GM12874 (cell line): ENCODE data around the gene TBC1D14.

ENCODE experiments used
- CTCF ChIP-seq: IDR thresholded peaks from 2 replicates; pipeline ENCODE4 v1.5.1; 2011; ENCODE audit warnings: low read depth, mild to moderate bottlenecking, control low read depth, low read length, moderate library complexity; ENCODE audit not compliant: insufficient read depth

TBC1D14 gene

GRCh38 chr4:6937754-6938153, 28.1 kb downstream of the TBC1D14 start:
- no peak for TF ChIP-seq CTCF

- no peak for TF ChIP-seq CTCF
These were observed 28.6 kb downstream of the TBC1D14 start for GRCh38 chr4:6938237-6938636.

- no peak for TF ChIP-seq CTCF
These were observed 29.1 kb downstream of the TBC1D14 start for GRCh38 chr4:6938647-6939271.

DNA sequence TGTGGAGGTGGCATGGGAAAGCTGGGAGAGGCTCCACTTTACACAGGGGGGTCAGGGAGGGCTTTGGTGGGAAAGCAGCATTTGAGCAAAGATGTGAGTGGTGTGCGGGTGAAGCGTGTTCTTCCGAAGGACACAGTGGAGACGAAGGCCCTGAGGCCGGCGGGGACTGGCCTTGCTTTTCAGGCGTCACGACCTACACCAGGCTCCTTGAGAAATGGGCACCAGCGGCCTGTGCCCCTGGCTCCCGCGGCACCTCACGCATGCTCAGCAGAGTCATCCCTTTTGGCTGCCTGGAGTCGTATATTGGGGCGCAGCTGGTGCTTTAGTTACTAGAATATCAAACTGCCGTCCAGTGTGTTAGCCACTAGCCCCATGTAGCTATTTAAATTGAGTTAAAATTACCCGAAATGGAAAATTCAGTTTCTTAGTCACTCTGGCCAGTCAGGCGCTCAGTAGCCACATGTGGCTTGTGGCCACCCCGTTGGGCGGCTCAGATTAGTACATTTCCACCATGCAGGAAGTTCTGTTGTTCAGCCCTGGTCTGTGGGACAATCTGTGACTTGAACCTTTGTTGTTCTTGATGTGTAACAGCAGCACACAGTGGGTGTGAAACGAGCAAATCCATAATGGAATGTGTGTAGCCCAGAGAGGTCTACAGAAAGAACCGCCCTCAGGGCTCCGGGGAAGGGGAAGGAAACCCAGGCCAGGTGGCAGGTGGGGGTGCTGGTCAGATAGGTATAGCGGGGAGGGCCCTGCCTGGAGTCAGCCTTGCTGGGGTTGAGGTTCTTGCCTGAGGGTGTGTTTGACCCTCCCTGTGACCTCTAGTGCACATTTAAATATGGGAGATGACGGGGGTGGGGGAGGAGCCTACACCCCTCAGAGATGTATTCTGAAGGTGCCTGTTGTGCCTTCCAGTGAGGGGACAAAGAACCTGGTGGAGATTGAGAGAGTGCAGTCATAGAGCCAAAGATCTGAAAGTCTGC, 30.4 kb downstream of the TBC1D14 start:
- no peak for TF ChIP-seq CTCF

- no peak for TF ChIP-seq CTCF
These were observed 31.1 kb downstream of the TBC1D14 start for GRCh38 chr4:6940744-6941137.

DNA sequence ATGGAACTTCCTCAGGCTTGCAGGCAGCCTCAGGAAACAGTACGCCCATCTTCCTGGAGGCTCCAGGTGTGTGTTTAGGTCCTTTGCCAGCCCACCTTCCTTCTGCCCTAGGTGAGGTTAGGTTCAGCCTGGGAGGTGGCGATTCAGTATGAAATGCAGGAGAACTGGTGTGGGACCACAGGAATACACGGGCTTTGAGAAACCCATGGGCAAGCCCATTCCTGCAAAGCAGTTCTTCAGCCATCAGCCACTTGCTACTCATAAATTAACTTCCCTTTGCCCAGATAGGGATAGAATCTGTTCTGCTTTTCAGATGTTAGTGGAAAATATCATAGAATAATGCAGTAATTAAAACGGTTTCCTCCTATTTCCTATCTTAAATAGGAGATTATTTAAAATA, 32.2 kb downstream of the TBC1D14 start:
- TF ChIP-seq CTCF, result no peak

DNA sequence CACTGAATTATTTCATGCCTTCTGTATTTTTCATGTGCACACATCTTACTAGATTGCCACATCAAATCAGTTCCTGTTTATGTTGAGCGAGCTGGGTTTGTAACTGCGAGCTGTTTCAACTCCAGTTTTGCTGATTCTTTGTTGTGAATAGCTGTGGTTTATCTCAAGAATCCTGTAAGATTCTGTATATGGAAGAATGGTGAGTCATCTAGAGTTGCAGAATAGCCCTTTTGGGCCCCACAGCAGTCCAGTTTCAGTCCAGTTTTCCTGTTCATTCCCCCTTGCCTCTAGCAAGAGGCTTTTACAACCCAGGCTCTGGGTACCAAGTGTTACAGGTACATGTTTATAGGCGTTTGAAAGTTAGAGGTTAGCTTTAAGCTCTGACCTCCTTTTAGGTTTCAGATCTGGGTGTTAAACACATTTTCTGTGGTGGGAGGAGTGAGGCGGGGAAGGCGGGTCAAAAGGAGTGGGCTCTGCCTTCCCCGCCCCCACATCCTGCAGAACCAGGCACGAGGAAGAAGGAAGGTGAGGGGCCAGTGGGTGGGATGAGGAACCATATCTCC, 32.7 kb downstream of the TBC1D14 start:
- no peak for TF ChIP-seq CTCF
